ENCODE data around the gene PPP1R14C.
"Not testable (repeated sequence)": the region's sequence is repeated elsewhere in the genome, so short reads cannot be mapped to it uniquely, and the experiment has no call there.

PPP1R14C gene

DNA sequence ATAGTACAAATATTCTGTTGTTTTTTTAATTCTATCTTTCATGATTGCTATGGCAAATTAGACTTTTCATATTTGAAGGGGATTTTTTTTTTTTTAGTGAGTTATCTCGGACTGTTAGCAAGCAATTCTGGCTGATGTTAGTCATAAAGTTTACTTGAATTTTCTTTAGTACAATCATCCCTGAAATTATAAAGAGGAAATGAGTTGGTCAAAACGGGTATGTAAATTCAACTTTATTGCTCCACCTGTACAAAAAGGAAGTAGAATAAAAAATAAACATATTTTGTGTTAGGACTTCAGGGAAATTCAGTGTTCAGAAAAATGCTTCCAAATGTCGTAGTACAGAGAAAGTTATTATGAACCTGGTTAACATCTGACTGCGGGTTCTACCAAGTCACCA, 40.3 kb downstream of the PPP1R14C start:
- Histone ChIP-seq H3K9me3 (no peaks in the 10 kb centered on the region), H3K4me3 (no peak overlapping the region), H3K36me3 (replicated peaks) (no peaks in the 10 kb centered on the region), H3K4me1 (no peaks in the 10 kb centered on the region), H3K27me3 (ENCODE audit: low read depth) (no peaks in the 10 kb centered on the region)
- in situ Hi-C loops (cut with MboI; ENCODE audit: low sequenced_read_pairs): no loop called here
- DNase-seq (ENCODE audit: low spot score in 2 of 2): no peak

DNA sequence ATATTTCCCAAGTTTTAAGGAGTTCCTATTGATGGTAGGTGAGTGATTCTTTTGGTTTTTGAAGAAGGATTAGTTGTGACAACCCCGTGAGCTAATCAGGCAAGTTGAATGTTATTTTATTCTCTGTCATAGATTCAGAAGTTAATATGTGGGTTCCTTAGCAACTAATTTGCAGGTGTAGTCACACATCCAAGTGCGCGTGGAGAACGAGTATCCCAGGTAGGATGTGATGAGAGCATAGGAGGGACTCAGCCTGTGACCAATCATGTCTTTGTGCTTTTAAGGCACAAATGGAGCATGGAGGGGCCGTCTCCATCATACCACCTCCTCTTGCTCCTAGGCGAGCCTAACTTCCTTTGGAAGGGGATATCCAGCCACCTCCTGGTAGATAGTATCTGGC, 41.1 kb downstream of the PPP1R14C start:
- DNase-seq (ENCODE audit: low spot score in 2 of 2): no peak

DNA sequence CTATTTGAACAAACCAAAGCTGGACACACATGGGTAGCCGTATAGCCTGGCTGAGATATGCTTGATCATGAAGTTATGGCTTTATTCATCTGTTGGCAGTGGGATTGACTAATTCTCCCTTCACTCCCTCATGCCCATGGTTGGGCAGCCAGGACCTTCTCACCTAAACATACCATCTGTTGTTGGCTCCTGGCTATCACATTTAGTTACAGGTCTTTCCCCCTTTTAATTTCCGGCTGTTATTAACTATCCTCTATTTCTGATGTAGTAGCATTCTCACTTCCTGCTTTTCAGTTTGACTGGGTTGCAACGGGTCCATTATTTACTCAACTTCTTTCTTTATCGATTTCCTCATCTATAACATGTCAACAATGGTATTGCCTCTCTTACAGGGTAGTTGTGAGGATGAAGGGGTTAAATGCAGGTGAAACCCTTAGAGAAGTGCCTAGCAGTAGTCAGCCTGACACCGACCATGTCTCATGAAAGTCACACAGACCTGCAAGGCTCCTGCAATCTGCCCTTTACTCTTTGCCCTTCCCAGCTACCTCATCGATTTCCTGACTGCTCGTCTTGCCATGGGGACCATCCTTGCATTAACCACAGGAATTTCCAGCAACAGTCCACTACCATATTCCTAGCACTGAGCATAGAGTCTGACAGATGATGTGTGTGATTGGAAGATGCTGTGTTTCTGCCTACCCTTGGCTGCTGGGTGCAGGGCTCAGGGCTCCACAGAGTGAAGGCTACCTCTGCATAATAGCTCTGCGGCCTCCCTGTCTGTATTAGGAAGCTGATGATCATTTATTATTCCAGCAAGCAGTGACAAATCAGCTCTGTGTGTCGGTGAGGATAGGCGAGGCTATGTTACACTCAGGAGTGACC, 42.2 kb downstream of the PPP1R14C start:
- Histone ChIP-seq H3K36me3 (replicated peaks) (no peaks in the 10 kb centered on the region), H3K9me3 (no peaks in the 10 kb centered on the region), H3K4me3 (no peak overlapping the region), H3K4me1 (no peaks in the 10 kb centered on the region), H3K27me3 (ENCODE audit: low read depth) (no peaks in the 10 kb centered on the region)
- in situ Hi-C loops (cut with MboI; ENCODE audit: low sequenced_read_pairs): no loop called here
- DNase-seq (ENCODE audit: low spot score in 2 of 2): no peak

More for the DNA sequence above, 41.1 kb downstream of the PPP1R14C start:
- no peaks in the 10 kb centered on the region for H3K4me1 ChIP-seq
- no peaks in the 10 kb centered on the region for H3K27me3 ChIP-seq (ENCODE audit: low read depth)
- no peaks in the 10 kb centered on the region for H3K9me3 ChIP-seq
- no peak overlapping the region for H3K4me3 ChIP-seq
- in situ Hi-C loops (cut with MboI; ENCODE audit: low sequenced_read_pairs): no loop called here
- no peaks in the 10 kb centered on the region for H3K36me3 ChIP-seq (replicated peaks)

DNA sequence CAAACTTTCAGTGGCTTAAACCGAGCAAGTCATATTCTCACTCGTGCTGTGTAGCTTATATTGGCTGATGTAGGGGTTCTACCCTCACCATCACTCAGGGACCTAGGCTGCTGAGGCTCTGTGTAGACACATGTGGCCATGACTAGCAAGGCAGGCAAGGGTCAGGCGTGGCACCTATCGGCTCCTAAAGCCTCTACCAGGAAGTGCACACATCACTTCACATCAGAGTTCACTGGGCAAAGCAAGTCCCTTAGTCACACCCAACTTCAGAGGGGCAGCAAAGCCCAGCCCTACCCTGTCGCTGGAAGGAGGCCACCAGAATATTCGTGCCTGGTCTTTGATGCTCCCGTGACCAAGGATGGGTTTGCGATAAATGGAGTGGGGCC, 42.9 kb downstream of the PPP1R14C start:
- no peak overlapping the region for H3K4me3 ChIP-seq
- H3K9me3 ChIP-seq: no peaks in the 10 kb centered on the region
- in situ Hi-C loops (cut with MboI; ENCODE audit: low sequenced_read_pairs): no loop called here
- no peaks in the 10 kb centered on the region for H3K36me3 ChIP-seq (replicated peaks)
- no peaks in the 10 kb centered on the region for H3K4me1 ChIP-seq
- no peak for DNase-seq (ENCODE audit: low spot score in 2 of 2)
- H3K27me3 ChIP-seq (ENCODE audit: low read depth): no peaks in the 10 kb centered on the region

DNA sequence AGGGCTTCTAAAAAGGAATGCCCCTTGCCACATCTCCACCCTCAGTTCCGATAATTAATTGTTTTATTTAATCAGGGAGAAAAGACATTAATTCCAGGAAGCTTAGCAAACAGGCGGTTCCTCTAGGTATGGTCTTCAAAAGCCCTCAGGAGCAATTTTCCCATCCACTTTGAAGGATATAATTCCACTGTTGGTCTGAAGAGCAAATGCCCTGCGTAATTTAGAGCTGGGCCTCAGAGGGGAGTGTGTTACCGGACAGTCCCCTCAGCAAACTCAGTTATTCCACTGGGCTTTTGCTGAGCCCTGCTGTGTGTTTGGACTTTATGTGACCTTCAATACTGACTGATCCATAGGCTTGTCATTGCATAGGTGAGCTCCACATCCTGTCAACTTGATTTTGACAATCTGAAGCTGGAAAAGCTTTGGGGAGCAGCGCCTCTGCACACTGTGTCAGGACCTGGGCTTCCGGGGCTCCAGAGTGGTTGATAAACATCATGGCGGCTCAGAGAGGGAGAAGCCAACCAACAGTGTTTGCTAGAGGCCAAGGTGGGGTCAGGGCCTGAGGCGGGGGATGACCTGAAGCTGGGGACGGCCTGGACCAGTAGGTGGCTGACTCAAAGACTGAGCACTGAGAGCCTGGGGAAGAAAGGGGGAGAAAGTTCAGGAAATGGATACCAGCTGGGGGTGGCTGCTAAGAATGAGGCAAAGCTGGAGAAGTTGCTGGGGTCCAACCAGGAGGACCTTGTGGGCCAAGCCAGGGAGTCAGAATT, 43.5 kb downstream of the PPP1R14C start:
- DNase-seq (ENCODE audit: low spot score in 2 of 2): no peak
- H3K4me1 ChIP-seq: no peaks in the 10 kb centered on the region
- H3K9me3 ChIP-seq: no peaks in the 10 kb centered on the region
- no peak overlapping the region for H3K4me3 ChIP-seq
- no peaks in the 10 kb centered on the region for H3K36me3 ChIP-seq (replicated peaks)
- in situ Hi-C loops (cut with MboI; ENCODE audit: low sequenced_read_pairs): no loop called here
- H3K27me3 ChIP-seq (ENCODE audit: low read depth): no peaks in the 10 kb centered on the region

DNA sequence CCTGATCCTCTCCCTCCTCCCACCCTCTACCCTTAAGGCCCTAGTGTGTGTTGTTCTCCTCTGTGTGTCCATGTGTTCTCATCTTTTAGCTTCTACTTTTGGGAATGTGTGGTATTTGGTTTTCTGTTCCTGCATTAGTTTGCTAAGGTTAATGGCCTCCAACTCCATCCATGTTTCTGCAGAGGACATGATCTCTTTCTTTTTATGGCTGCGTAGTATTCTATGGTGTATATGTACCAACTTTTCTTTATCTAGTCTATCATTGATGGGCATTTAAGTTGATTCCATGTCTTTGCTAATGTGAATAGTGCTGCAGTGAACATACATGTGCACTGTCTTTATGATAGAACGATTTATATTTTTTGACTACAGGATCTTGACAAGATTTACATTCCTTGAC, 44.6 kb downstream of the PPP1R14C start:
- H3K27me3 ChIP-seq (ENCODE audit: low read depth); H3K4me3 ChIP-seq; DNase-seq (ENCODE audit: low spot score in 2 of 2); H3K4me1 ChIP-seq; H3K9me3 ChIP-seq; in situ Hi-C loops (cut with MboI; ENCODE audit: low sequenced_read_pairs); H3K36me3 ChIP-seq (replicated peaks): not testable (repeated sequence)

DNA sequence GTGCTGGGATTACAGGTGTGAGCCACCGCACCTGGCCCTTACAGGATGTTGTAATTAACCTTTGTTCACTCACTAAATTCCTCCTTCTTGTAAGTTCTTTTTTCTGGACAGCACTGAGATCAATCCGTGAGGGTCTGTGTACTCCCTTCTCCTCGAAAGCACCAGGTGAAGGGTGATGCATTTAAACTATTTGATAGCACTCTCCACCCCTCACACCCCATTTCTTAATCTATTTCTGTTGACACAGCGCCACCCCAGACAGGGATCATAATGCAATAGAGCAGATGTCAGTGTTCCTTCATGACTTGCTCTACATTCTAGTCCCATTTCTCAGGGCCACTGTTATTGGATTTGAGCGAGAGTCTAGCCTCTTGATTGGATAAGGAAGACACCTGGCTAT, 46.3 kb downstream of the PPP1R14C start:
- DNase-seq (ENCODE audit: low spot score in 2 of 2): no peak
- Histone ChIP-seq H3K9me3 (no peaks in the 10 kb centered on the region), H3K4me3 (no peak overlapping the region), H3K4me1 (no peaks in the 10 kb centered on the region), H3K27me3 (ENCODE audit: low read depth) (no peaks in the 10 kb centered on the region), H3K36me3 (replicated peaks) (no peaks in the 10 kb centered on the region)
- in situ Hi-C loops (cut with MboI; ENCODE audit: low sequenced_read_pairs): no loop called here

DNA sequence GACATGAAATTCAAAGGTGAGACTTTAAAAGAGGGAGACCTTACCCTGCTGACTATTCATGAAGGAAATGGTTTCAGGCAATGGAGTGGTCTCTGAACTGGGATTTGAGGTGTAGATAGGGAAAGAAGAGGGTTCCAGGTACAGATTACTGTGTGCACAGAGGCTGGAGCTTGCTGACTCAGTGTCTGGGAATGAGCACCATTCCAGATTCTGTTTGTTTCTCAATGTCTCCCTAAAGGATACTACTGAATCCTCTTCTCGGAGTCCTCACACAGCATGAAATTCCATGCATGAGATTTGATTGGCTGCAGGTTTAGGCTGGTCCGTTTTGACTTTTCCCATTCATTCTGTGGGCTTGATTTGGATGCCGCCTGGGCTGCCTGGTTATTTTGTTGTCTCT, 49.0 kb downstream of the PPP1R14C start:
- Histone ChIP-seq H3K4me1 (no peaks in the 10 kb centered on the region), H3K4me3 (no peak overlapping the region), H3K9me3 (no peaks in the 10 kb centered on the region), H3K27me3 (ENCODE audit: low read depth) (no peaks in the 10 kb centered on the region; the same call in 1 of the 2 replicates), H3K36me3 (replicated peaks) (no peaks in the 10 kb centered on the region)
- in situ Hi-C loops (cut with MboI; ENCODE audit: low sequenced_read_pairs): no loop called here
- DNase-seq (ENCODE audit: low spot score in 2 of 2): no peak

DNA sequence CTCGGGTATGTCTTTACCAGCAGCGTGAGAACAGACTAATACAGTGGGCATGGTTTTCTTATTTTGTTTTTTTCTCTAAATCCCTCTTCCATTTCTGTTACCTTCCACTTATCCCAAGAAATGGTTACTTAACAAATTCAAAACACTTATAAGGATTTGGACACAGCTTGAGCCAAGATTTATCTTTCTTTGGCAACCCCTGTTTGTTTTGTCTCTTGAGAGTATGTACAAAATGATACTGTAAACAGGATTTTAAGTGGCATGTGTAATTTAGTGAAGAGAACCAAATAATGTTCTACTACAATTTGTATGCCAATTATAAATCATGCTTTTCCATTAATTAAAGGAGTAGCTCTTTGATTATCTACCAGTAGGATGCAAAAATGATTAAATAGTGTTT, 51.4 kb downstream of the PPP1R14C start:
- no peaks in the 10 kb centered on the region; the same call in 1 of the 2 replicates for H3K27me3 ChIP-seq (ENCODE audit: low read depth)
- in situ Hi-C loops (cut with MboI; ENCODE audit: low sequenced_read_pairs): no loop called here
- no peaks in the 10 kb centered on the region for H3K9me3 ChIP-seq
- H3K36me3 ChIP-seq (replicated peaks): no peaks in the 10 kb centered on the region
- no peaks in the 10 kb centered on the region for H3K4me1 ChIP-seq
- DNase-seq (ENCODE audit: low spot score in 2 of 2): no peak
- H3K4me3 ChIP-seq: no peak overlapping the region

DNA sequence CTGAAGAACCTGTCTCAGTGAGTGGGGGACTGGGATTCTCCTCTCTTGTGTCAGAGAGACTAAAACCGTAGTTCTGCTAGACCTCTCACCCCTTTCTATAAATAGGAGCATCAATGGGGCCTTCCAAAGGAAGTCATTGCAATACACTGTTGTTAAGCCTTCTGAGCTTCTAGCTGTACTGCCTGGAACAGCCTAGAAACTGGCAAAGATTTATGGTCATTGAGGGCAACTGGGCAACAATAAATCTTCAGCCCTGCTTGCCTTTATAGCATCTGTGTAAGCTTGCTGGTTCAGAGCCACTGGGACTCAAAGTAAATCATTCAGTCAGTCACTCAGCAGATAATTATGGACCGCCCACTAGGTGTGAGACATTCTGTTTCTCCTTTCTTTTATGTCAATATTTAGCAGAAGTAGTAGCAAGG, 53.2 kb downstream of the PPP1R14C start:
- in situ Hi-C loops (cut with MboI; ENCODE audit: low sequenced_read_pairs): no loop called here
- H3K4me3 ChIP-seq: no peak overlapping the region
- H3K36me3 ChIP-seq (replicated peaks): no peaks in the 10 kb centered on the region

DNA sequence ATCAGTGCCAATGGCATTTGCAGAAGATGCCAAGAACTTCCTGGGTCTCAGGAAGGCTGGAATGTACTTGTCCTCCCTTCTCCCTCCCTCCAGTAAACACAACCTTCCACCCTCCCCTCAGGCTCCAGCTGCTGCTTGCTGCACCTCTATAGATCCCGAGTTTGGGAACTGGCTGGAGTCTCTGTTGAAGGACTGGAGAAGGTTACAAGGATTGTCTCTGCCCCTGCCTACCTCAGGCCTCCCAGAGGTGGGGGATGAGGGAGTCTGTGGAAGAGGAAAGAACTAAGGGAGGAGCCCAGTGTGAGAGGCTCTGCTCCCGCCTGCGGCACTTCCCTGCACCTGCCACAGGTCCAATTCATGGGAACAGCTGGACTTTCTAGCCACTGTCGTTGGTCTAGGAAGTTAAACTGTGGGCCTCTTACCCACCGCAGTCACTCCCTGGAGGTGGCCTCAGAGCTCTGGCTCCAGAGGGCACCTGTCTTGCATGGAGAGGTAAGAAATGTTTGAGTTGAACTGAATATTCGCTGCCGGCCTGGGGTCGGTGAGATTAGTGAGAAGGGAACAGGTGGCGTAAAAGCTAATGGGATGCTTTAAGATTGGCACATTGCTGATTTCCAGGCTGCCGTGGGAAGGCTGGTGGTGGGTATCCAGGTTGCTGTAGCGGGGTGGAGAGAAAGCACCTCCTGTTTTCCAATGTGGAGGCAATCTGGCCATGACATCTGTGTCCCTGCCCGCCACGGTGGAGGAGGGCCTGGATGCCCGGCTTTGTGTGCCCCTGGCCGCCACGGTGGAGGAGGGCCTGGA, 54.3 kb downstream of the PPP1R14C start:
- Histone ChIP-seq H3K9me3 (no peaks in the 10 kb centered on the region), H3K4me3 (no peak overlapping the region), H3K36me3 (replicated peaks) (no peaks in the 10 kb centered on the region), H3K27me3 (ENCODE audit: low read depth) (no peaks in the 10 kb centered on the region; the same call in 1 of the 2 replicates), H3K4me1 (no peaks in the 10 kb centered on the region)
- DNase-seq (ENCODE audit: low spot score in 2 of 2): no peak
- in situ Hi-C loops (cut with MboI; ENCODE audit: low sequenced_read_pairs): no loop called here

More for the DNA sequence above, 53.2 kb downstream of the PPP1R14C start:
- Histone ChIP-seq H3K9me3 (no peaks in the 10 kb centered on the region), H3K27me3 (ENCODE audit: low read depth) (no peaks in the 10 kb centered on the region; the same call in 1 of the 2 replicates), H3K4me1 (no peaks in the 10 kb centered on the region)
- no peak for DNase-seq (ENCODE audit: low spot score in 2 of 2)

DNA sequence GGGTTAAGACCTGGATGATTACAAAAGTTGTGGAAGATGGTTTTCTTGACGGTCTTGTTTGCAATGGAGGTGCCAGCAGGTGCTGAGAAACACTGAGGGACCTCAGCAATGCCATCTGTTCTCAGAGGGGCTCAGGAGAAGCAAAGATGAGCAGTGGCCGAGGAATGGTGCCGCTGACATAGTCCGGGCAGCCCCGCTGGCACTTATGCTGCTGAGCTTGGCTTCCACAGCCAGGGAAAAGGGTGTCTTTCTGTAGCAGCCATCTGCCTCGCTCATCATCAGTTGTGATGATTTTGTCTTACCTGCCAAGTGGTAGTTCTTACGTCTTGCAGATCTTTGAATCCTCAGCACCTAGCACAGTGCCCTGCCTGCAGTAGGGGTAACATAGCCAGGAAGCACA, 55.7 kb downstream of the PPP1R14C start:
- DNase-seq (ENCODE audit: low spot score in 2 of 2): no peak
- H3K27me3 ChIP-seq (ENCODE audit: low read depth): no peaks in the 10 kb centered on the region; the same call in 1 of the 2 replicates
- in situ Hi-C loops (cut with MboI; ENCODE audit: low sequenced_read_pairs): no loop called here
- no peaks in the 10 kb centered on the region for H3K9me3 ChIP-seq
- H3K36me3 ChIP-seq (replicated peaks): no peaks in the 10 kb centered on the region
- H3K4me1 ChIP-seq: no peaks in the 10 kb centered on the region
- no peak overlapping the region for H3K4me3 ChIP-seq

DNA sequence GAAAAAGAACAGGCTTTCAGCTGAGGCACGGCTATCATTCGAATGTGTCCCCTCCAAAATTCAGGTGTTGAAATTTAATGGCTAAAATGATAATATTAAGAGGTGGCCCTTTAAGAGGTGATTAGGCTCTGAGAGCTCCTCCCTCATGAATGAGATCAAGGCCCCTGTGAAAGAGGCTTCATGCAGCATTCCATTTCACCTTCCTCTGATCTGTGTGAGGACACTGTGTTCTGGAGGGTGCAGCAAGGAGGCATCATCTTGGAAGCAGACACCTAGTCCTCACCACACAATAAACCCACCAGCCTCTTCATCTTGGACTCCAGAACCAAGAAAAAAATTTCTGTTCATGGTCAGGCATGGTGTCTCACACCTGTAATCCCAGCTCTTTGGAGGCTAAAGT, 56.4 kb downstream of the PPP1R14C start:
- in situ Hi-C loops (cut with MboI; ENCODE audit: low sequenced_read_pairs): no loop called here
- H3K9me3 ChIP-seq: no peaks in the 10 kb centered on the region
- no peaks in the 10 kb centered on the region; the same call in 1 of the 2 replicates for H3K27me3 ChIP-seq (ENCODE audit: low read depth)
- DNase-seq (ENCODE audit: low spot score in 2 of 2): no peak
- H3K4me3 ChIP-seq: no peak overlapping the region
- no peaks in the 10 kb centered on the region for H3K4me1 ChIP-seq
- no peaks in the 10 kb centered on the region for H3K36me3 ChIP-seq (replicated peaks)
